Frontal cortex (tissue), 4 donors: Measurements from ENCODE around the gene MAP3K13. TPM values are rescaled to one million over a fixed set of nuclear protein-coding genes. Genes with fewer than 3 reads are reported as not detected.

Source experiments
- DNase-seq, 2 donors: peaks; one replicate each; pipeline ENCODE4 v3.0.0; 2012; ENCODE audit warnings: low spot score in 2 of 2
- FAIRE-seq: peaks from 2 replicates; lab custom pipeline; 2012; peaks lifted over from hg19 to GRCh38; lab: Jason Lieb, UNC
- total RNA-seq: library from RNA; depleted of rRNA; stranded (reverse); fragments of >200 nt; gene quantifications from one replicate; pipeline ENCODE4 v1.2.3, GENCODE V29; 2014
- donor health status: control.
- donor health status: control.
- donor health status: control.

Gene MAP3K13
- total RNA-seq, 1 donor from 2014 or later: 45.7 TPM

DNA sequence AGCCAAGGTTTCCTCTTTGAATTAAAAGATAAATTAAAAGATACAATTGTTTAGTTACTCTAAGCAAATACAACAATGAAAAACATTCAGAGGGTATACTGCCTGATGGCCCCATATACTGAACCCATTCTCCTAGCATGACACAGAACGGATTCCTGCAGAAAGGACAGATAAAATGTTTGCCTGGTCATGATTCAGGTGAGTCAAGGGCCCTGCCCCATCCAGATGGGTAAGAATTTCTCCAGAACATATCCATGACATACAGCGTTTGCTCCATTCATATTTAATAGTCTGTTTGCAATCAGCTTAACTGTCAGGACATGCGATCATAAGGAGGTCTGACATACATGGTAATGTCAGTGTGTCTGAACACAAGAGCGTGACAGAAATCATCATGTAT, 127.3 kb downstream of the MAP3K13 start:
- FAIRE-seq (no peak), DNase-seq (no peak)

DNA sequence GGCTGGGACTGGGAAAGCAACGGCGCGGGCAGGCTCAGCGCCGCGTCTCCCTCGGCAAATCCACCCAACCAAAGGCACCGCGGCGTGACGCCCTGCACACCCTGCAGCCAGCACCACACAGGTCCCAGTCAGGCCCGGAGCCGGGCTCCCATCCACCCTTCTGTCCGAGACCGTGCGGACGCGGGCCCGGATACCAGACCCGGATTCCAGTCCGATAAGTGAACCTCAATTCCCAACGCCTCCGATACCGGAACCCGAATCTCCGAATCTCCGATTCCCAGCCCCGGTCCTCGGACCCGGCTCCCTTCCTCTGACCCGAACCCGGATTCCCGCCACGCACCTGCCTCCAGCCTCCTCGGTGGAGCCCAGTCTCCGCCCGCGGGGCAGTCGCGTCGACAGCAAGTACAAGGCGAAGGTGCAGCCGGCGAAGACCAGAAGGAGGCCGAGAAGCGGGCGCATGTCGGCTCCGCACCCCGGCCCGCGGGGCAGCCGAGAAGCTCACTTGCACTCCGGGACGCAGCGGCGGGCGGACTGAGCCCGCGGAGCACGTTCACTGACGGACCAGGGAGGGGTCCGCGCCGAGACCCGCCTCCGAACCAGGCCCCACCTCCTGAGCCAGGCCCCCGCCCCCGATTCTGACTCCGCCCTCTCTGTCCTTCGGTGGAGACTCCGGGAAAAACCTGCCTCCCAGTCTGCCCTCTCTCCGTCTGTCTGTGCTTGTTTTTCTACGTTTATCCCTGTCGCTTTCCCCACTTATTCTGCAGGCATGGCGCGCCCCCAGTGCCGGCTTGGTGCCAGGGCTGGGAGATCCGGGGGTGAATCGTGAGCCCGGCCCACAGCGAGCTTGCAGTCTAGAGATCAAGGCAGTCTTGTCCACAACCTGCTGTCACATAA, 135.8 kb downstream of the MAP3K13 start, which contains the start of gene TMEM41A:
Gene TMEM41A, minus strand, starts transcription at position 533 of the 894 bp plus-strand sequence. Its CDS starts 74 bp downstream, at position 459.
- FAIRE-seq (no peak), DNase-seq (peak; percentile 86 to 98)

GRCh38 chr3:185502987-185503386, 140.1 kb downstream of the MAP3K13 start:
- DNase-seq (no peak), FAIRE-seq (no peak)

GRCh38 chr3:185503521-185503920, 140.6 kb downstream of the MAP3K13 start:
- FAIRE-seq (no peak), DNase-seq (no peak)

DNA sequence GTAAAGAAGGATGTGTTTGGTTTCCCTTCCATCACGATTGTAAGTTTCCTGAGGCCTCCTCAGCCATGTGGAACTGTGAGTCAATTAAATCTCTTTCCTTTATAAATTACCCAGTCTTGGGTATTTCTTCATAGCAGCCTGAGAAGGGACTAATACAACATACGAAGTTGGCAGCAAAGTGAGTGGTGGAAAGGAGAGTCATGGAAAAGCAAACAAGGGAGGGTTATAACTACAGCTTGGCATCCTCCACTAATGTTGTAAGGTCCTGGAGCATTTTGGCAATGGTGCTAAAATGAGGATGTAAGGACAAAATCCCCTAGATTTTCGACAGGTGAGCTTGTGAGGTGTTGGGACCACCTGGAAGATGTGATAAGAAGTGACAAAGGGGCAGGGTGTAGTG, 141.7 kb downstream of the MAP3K13 start:
- no peak for DNase-seq
- no peak for FAIRE-seq

DNA sequence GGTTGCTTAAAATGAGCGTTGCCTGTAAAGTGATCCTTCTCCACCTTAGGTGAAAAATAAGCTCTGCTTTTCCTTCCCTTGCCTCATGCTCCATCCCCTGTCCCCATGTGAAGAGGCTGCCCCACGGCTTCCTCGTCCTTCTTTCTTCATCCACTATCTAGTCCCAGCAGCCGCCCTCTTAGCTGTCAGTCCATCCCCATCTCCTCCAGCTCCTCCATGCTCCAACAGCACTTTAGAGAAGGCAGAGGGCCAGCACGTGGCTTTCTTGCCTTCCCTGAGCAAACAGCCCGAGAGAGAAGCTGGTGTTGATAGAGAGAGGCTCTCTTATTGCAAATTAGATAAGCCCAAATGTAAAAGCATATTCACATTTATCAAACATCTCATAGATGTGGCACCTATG, 144.9 kb downstream of the MAP3K13 start:
- no peak for DNase-seq
- FAIRE-seq: no peak

GRCh38 chr3:185508335-185508991, 145.5 kb downstream of the MAP3K13 start:
- FAIRE-seq: no peak
- DNase-seq: no peak

DNA sequence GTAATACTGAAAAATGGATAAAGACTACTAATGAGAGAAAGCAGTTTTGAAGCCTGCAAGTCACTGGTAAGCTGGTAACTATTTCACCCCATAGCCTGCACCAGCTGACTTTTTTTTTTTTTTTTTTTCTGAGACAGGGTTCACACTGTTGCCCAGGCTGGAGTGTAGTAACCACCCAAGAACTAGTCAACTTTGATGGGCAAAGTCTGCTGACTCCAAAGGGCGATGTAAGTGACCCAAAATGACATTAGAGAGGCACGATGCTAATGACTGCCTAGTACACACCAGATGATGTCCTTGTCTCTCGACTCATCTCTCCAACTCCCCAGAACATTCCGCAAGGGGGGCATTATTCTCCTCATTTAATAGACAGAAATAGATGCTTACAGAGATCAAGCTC, 148.8 kb downstream of the MAP3K13 start:
- DNase-seq: no peak
- no peak for FAIRE-seq

GRCh38 chr3:185517387-185518130, 154.6 kb downstream of the MAP3K13 start:
- DNase-seq: no peak
- no peak for FAIRE-seq

GRCh38 chr3:185519021-185519420, 156.1 kb downstream of the MAP3K13 start:
- no peak for FAIRE-seq

DNA sequence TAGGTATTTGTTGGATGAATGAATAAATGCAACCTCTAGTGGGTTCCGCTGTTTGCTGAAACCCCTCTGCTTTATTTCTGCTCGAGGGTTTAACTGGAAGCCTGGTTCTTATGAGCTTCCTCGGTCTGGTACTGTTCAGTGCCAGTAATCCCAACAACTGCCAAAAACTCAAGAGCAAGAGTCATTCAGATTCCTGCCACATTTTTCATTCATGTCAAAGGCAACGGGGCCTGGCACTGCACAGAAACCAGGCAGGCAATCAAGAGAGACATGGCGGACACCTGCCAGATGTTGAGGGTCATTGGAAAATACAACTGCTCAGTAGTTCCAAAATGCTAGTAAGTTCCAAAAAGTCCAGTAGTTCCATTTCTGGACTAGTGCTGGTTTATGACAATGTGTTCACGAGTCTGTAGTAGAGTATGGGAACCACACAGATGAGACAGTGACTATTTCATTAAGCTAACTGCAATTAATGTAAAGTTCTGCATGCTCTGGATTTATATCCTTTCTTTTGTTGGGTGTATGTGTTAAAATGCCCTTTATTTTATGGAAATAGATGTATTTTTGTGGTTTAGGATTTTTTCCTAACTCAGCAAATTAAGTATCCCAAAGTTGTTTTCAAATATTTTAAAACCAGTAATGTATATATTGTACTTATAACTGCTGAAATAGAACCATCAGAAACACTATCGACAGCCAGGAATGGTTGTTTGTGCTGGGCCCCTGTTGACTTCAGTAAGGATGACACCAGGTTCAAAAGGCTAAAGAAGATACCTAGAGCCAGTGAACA, 158.6 kb downstream of the MAP3K13 start:
- no peak for DNase-seq
- FAIRE-seq: no peak

More at GRCh38 chr3:185519021-185519420, 156.1 kb downstream of the MAP3K13 start:
- DNase-seq: no peak

GRCh38 chr3:185526349-185526951, 163.5 kb downstream of the MAP3K13 start:
- peak; percentile 91 for FAIRE-seq
- DNase-seq: no peak

DNA sequence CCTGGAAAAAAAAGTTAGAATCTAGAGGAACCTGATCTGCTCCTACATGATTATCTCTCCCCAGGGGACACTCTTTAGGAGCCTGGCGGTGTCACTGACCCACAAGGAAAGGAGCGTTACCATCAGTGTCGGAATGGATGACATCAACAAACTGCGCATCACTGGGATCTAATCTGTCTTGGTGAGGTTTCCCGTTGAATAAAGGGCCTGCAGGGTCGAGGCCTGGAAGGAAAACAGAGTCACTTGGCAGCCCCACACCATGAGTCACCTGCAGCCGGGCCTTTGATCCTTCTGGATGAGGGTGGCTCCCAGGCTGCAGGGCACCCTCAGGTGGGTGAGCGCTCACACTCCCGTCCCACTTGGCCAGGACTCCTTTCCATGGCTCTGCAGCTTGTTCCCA, 164.4 kb downstream of the MAP3K13 start:
- no peak for DNase-seq
- FAIRE-seq: no peak

- FAIRE-seq (no peak), DNase-seq (no peak)
These were observed 165.6 kb downstream of the MAP3K13 start for GRCh38 chr3:185528532-185528931.

DNA sequence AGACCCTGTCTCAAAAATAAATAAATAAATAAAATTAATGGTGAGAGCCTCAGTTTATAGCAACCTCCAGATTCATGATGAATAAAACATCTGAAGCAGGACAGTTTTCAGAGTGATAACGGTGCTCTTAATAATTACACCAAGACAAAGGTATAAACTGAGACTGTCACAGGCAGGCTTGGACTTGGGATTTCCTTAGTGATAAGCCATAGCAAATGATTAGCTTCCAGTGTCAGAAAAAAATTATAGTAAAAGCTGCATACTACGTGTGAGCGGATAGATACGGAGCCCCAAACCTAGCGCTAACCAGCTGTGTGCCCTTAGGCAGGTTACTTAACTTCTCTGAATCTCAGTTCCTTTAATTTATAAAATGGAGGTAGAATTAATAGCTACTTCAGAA, 167.9 kb downstream of the MAP3K13 start:
- FAIRE-seq: no peak
- DNase-seq: no peak

- no peak for FAIRE-seq
- DNase-seq: peak in 1 of 2 donors; percentile 25
These were observed 170.0 kb downstream of the MAP3K13 start for GRCh38 chr3:185532901-185533300.

GRCh38 chr3:185534511-185534910, 171.6 kb downstream of the MAP3K13 start:
- FAIRE-seq: no peak
- DNase-seq: no peak

- FAIRE-seq: no peak
These were observed 174.5 kb downstream of the MAP3K13 start for GRCh38 chr3:185537369-185537970.

More at GRCh38 chr3:185537369-185537970, 174.5 kb downstream of the MAP3K13 start:
- no peak for DNase-seq
